ENCODE results near the gene ZNF689.
"Not testable (repeated sequence)": the region's sequence is repeated elsewhere in the genome, so short reads cannot be mapped to it uniquely, and the experiment has no call there.

Gene ZNF689

GRCh38 chr16:30609926-30610839 is at the start of gene ZNF689:
Gene ZNF689, minus strand, starts transcription at chr16:30610389. Its CDS starts 348 bp downstream, at chr16:30610041.
- peak; percentile 98 for DNase-seq (ENCODE audit: low spot score)

GRCh38 chr16:30658731-30659506 is 48.7 kb upstream of the ZNF689 start:
- peak; percentile 98 for DNase-seq (ENCODE audit: low spot score)

GRCh38 chr16:30657866-30658730 is 47.9 kb upstream of the ZNF689 start, which contains the start of gene FBRS:
Gene FBRS, plus strand, starts transcription at chr16:30658431. Its CDS starts 1,088 bp downstream, at chr16:30659519.
- DNase-seq (ENCODE audit: low spot score): peak; percentile 100

- DNase-seq (ENCODE audit: low spot score): no peak
Observed at GRCh38 chr16:30656974-30657865, 47.0 kb upstream of the ZNF689 start.

- DNase-seq (ENCODE audit: low spot score): no peak
Observed at GRCh38 chr16:30656388-30656787, 46.2 kb upstream of the ZNF689 start.

- no peak for DNase-seq (ENCODE audit: low spot score)
Observed at GRCh38 chr16:30655815-30656347, 45.7 kb upstream of the ZNF689 start.

- DNase-seq (ENCODE audit: low spot score): no peak
Observed at GRCh38 chr16:30654856-30655255, 44.7 kb upstream of the ZNF689 start.

- no peak for DNase-seq (ENCODE audit: low spot score)
Observed at GRCh38 chr16:30652718-30653117, 42.5 kb upstream of the ZNF689 start.

GRCh38 chr16:30652005-30652296 is 41.8 kb upstream of the ZNF689 start:
- no peak for DNase-seq (ENCODE audit: low spot score)

- peak; percentile 56 for DNase-seq (ENCODE audit: low spot score)
Observed at GRCh38 chr16:30651124-30652004, 41.2 kb upstream of the ZNF689 start.

- peak; percentile 99 for DNase-seq (ENCODE audit: low spot score)
Observed at GRCh38 chr16:30650369-30651123, 40.4 kb upstream of the ZNF689 start, which contains the start of gene PRR14. Gene PRR14, plus strand, starts transcription at chr16:30650960. Its CDS starts 686 bp downstream, at chr16:30651646.

- DNase-seq (ENCODE audit: low spot score): no peak
Observed at GRCh38 chr16:30649725-30650368, 39.7 kb upstream of the ZNF689 start.

- DNase-seq (ENCODE audit: low spot score): no peak
Observed at GRCh38 chr16:30647274-30647571, 37.0 kb upstream of the ZNF689 start.

- no peak for DNase-seq (ENCODE audit: low spot score)
Observed at GRCh38 chr16:30645727-30646126, 35.5 kb upstream of the ZNF689 start.

GRCh38 chr16:30644334-30644830 is 34.2 kb upstream of the ZNF689 start:
- DNase-seq (ENCODE audit: low spot score): no peak

GRCh38 chr16:30641378-30641982 is 31.3 kb upstream of the ZNF689 start:
- DNase-seq (ENCODE audit: low spot score): no peak

GRCh38 chr16:30637944-30638343 is 27.8 kb upstream of the ZNF689 start:
- DNase-seq (ENCODE audit: low spot score): no peak

- DNase-seq (ENCODE audit: low spot score): not testable (repeated sequence)
Observed at GRCh38 chr16:30637139-30637538, 26.9 kb upstream of the ZNF689 start.

Measured in Ammon's horn (tissue), 1 donor.